HG03442 (cell line): ENCODE results near the gene HBD.
"Not testable (repeated sequence)": the region's sequence is repeated elsewhere in the genome, so short reads cannot be mapped to it uniquely, and the experiment has no call there.

Source experiments
- ATAC-seq: cut with Tn5 transposase; IDR thresholded peaks from one replicate; pipeline ENCODE4 v1.9.1; 2021; ENCODE audit warnings: mild to moderate bottlenecking, moderate library complexity; ENCODE audit not compliant: unreplicated experiment

HBD gene

DNA sequence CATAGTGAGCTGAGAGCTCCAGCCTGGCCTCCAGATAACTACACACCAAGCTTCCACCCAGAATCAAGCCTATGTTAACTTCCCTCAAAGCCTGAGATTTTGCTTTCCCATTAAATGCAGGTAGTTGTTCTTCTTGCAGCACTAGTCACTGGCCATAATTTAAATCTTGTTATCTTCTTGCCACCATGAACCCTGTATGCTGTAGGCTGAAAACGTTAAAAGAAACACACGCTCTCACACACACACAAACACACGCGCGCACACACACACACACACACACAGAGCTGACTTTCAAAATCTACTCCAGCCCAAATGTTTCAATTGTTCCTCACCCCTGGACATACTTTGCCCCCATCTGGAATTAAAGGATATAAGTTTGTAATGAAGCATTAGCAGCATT lies 19.2 kb upstream of the HBD start:
- ATAC-seq, result not testable (repeated sequence)

DNA sequence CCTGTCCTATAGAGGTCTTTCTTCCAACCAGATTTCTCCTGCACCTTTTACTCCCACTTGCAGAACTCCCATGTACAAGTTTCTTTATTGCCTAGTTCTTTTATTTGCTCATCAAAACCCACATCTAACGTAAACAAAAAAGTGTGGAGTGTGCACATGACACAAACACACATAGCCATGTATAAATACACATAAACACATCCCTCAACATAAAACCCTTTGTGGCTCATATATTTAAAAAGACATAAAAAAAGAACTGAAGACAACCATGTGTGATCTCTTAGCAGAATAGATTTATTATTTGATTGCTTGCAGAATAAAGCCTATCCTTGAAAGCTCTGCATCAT lies 18.6 kb upstream of the HBD start:
- no peak for ATAC-seq

DNA sequence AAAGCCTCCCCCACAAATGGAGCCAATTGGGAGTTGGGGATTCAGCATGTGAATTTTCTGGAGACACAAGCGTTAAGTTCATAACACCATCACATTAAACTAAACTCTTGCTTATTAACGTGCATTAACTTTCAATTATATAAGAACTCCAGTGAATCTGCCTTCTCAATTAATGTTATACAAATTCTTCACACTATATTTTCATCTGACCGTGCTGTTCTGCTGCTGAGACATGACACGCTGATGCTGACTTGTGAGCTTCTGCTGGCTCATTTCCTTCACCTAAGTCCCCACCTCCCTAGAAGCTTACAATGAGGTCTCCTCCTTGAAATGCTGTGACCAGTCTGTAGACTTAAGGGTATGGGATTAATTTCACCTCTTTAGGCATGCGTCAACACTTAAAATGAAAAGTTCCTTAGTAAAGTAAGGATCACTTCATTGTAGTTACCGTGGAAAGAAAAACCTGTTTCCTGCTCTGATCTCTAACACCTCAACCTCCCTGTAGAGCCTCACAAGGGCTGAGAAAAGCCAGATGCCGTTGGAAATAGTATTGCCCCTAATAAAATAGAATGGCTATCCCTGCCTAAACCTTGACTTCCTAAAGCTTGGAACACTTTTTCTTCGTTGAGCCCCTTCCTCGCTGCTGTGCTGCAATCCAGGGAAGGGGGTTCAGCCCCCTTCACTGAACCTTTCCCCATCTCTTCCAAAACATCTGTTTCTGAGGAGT lies 18.1 kb upstream of the HBD start:
- ATAC-seq, result no peak

DNA sequence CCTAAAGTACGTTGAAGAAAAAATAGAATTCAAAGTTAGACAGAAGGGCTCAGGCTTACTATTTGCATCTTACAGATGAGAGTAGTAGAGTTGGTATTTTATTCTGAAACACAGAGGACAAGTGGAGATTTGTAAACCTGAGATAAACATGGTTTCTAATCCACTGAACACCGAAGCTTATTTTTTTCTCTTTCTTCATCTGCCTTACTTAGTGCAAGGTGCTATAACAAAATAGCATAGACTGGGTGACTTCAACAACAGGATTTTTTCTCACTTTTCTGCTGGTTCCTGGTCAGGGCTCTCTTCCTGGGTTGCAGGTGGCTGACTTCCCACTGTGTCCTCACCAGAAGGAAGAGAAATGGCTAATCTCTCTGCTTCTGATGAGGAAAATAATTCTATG lies 17.5 kb upstream of the HBD start:
- ATAC-seq, result no peak

DNA sequence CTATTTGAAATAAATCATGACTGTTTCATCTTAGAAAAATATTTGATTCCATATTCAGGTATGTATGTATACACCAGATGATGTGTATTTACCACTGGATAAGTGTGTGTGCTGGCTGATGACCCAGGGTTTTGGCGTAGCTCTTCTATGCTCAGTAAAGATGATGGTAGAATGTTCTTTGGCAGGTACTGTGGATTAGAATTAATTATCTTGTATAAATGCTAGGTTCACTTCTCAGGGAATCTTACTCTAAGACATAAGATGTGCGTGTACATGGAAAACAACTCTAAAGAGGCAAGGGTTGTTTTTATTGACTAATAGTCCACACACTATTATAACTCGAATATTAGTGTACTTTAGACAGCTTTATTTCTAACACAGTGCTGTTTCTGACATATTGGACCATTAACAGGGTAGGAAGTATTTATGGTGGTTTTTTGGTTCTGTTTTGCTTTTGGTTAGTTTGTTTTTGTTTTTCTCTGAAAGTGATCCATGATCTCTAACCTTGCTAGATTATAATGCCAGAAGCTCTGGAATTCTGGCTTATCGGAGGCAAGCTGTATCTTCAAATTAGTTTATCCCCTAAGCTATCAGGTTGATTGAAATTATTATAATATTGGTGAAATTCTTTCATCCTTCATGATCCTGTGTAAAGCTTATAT lies 16.4 kb upstream of the HBD start:
- no peak for ATAC-seq

DNA sequence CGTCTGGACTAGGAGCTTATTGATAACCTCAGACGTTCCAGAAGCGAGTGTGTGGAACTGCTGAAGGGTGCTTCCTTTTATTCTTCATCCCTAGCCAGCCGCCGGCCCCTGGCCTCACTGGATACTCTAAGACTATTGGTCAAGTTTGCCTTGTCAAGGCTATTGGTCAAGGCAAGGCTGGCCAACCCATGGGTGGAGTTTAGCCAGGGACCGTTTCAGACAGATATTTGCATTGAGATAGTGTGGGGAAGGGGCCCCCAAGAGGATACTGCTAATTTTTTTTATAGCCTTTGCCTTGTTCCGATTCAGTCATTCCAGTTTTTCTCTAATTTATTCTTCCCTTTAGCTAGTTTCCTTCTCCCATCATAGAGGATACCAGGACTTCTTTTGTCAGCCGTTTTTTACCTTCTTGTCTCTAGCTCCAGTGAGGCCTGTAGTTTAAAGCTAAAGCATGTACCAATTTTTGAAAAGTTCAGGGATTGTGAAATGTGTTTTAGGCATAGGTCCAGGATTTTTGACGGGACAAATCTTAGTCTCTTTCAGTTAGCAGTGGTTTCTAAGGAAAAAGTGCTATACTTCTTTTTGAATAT lies 15.6 kb upstream of the HBD start, which contains the start of gene HBG1:
TSS of gene HBG1 (minus strand) at position 51 of the 590 bp plus-strand sequence. CDS start 53 bp downstream, outside the sequence.
- ATAC-seq, result not testable (repeated sequence)

DNA sequence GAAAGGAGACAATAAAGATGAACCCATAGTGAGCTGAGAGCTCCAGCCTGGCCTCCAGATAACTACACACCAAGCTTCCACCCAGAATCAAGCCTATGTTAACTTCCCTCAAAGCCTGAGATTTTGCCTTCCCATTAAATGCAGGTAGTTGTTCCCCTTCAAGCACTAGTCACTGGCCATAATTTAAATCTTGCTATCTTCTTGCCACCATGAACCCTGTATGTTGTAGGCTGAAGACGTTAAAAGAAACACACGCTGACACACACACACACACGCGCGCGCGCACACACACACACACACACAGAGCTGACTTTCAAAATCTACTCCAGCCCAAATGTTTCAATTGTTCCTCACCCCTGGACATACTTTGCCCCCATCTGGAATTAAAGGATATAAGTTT lies 14.2 kb upstream of the HBD start:
- ATAC-seq, result not testable (repeated sequence)

DNA sequence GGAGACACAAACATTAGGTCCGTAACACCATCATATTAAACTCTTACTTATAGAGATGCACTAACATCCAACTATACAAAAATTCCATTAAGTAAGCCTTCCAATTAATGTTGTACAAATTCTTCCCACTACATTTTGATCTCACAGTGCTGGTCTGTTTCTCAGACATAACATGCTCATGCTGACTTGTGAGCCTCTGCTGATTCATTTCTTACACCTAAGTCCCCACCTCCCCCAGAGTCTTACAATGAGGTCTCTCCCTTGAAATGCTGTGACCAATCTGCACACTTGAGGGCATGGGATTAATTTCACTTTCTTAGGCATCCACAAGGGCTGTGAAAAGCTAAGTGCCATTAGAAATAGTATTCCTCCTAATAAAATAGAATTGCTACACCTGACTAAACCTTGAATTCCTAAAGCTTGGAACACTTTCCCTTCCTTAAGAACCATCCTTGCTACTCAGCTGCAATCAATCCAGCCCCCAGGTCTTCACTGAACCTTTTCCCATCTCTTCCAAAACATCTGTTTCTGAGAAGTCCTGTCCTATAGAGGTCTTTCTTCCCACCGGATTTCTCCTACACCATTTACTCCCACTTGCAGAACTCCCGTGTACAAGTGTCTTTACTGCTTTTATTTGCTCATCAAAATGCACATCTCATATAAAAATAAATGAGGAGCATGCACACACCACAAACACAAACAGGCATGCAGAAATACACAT lies 13.3 kb upstream of the HBD start:
- no peak for ATAC-seq

DNA sequence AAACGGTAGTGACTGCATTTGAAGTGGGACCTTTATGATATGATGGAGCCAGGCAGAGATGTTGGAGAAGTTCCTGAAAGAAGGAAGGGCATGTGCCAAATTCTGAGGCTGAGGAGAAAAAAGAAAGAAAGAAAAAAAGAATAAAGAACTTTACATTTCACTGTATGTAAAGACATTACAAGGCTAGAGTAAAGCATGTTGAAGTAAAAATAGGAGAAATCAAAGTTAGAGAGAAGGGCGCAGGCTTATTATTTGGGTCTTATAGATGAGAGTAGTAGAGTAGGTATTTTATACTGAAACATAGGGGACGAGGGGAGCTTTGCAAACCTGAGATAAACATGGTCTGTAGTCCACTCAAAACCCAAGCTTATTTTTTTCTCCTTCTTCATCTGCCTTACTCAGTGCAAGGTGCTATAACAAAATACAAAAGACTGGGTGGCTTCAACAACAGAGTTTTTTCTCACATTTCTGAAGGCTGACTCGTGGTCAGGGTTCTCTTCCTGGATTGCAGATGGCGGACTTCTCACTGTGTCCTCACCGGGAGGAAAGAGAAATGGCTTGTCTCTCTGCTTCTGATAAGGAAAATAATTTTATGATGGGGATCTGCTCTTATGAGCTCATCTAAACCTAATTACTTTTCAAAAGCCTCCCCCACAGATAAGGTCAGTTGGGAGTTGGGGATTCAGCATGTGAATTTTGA lies 12.6 kb upstream of the HBD start:
- no peak for ATAC-seq

DNA sequence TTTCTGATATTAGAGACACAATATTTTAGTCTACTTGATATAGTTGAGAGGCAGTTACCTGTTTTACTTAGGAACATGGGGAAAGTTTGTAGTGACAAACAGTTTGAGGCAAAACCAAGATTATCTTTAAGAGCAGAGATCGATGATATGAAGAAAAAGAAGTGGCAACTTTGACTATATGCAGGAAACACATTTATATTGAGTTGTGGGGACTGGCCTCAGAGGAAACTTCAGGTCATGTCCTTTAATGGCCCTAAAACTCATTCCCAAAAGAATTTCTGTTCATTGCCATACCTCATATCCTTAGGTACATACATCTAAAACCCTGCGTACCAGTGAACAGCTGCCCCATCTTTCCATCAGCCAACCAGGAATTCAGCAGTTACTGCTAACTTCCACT lies 10.9 kb upstream of the HBD start:
- ATAC-seq, result no peak

DNA sequence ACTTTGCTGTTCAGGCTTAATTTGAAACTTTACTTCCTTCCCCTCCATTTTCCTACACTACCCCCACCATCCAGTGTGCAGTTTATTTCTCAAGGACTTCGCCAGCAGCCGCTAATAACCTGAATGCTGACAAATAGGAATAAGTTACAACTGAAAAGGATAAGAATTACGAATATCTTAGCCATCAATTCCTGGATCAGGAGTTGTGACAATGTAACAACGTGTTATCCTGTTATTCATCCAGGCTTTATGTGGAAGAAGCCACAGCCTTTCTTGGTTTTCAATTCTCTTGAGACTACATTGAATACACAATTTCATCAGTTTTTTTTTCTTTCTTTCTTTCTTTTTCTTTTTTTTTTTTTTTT lies 9.5 kb upstream of the HBD start:
- no peak for ATAC-seq

DNA sequence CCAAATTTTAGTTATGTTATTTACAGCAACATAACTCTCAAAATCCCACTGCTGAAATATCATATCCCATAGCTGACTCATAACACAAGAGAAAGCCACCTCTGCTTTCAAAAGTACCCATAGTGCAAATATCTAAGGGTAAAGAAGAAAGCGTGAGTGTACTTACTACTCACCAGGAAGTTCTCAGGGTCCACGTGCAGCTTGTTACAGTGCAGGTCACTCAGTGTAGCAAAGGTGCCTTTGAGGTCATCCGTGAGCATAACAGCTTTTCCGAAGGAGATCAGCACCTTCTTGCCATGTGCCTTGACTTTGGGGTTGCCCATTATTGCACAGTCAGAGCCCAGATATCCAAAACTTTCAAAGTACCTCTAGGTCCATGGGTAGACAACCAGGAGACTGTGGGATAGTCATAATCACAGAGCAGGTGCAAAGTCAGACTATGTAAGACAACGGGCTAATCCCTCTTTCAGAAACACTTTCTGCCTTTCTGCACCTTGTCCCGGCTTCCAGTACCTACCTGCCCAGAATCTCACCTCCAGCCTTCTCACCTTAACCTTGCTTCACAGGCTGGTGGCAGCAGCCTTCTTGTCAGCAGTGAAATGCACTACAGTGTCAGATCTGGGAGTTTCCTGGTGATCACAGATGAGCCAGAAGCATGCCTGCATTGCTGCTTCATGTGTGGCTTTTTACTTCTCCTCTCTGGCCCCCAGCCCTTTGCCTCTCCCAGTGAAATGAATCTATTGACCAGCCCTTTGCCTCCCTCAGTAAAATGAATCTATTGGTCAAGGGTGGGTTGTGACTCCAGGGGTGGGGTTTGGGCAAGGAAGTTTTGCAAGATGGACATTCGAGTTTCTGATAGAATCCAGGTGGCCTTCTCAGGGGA lies 8.9 kb upstream of the HBD start:
- peak; percentile 67 for ATAC-seq

DNA sequence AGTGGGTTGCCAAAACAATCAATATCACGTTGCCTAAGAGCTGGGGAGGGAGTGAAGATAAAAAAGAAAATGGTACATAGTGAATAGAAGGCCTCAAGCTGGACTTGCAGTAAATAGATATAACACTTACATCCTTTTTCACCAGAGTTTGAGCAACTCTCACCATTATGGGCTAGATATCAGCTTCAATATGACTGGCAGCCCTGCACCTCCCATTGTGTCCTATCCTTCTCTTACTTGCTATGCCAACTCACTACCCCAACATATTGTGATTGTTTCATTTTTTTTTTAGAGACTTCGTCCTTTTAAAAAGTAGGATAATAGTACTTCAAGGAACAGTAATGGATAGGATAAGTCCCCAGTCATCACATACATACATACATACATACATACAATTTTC lies 7.9 kb upstream of the HBD start:
- ATAC-seq, result no peak

DNA sequence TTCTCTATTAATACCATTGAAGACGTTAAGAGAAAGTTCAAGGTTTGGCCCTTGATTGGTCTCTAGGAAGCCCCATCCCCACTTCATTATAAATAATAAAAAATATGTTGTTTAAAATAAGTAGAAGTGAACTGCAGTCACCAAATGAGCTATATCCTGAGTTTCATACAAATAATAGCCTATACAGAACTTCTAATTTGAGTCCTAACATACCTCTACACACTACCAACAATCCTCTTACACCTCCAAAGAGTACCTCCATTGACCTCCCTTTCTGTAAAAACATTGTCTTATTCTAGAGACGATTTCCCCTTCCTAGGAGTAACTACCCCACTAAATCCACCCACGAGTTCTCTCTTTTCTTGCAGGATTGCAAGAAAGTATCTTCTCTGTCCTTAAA lies 7.2 kb upstream of the HBD start:
- no peak for ATAC-seq

DNA sequence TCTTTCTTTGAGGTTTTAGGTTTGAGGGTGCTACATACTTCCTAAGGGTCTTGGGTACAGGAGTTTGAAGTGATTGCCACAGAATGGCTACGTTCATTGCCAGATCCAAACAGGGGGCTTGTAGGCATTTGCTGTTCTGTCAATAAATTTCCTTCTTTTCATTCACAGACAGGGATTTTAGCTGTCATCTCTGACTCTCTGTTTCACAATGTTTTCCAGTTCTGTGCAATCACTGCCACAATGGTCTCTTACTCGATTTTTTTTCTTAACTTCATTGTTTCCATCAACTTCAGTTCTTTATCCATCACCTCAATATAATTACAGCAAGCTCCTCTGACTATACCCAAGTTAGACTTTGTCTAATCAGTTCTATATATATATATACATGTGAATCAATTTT lies 6.2 kb upstream of the HBD start:
- no peak for ATAC-seq

DNA sequence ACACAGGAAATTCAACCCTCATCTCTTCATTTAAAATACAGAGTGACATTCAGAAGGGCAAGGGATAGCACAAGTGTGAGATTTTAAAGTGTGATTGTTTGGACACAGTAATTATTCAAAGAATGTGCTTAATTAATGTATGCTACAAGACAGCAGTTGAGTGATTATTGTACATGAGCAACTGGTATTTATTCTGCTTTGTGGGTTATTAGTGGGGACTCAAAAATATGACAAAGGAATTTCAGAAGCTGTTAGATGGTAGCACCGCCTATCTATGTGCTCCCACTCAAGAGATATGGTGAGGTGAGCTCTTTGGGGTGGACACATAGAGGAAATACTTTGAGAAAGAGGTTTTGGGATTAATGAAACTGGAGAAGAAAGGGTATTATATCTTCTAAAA lies 5.8 kb upstream of the HBD start:
- no peak for ATAC-seq

DNA sequence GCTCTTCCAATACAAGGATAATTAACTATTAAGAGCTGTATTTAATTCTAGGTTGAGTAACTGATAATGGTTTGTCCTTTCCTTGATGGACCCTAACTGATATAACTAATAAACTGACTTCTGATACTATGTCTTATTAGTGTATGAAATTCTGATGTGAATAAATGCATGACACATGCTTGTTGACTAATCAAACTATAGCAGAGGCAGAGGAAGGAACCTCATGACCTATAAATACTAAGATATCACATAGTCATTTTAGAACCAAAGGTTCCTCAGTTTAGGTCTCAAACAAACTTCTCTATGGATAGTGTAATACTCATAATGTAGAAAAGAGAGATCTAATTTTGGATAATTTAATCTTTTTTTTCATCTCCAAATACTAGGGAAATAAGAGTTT lies 4.8 kb upstream of the HBD start:
- ATAC-seq, result no peak

DNA sequence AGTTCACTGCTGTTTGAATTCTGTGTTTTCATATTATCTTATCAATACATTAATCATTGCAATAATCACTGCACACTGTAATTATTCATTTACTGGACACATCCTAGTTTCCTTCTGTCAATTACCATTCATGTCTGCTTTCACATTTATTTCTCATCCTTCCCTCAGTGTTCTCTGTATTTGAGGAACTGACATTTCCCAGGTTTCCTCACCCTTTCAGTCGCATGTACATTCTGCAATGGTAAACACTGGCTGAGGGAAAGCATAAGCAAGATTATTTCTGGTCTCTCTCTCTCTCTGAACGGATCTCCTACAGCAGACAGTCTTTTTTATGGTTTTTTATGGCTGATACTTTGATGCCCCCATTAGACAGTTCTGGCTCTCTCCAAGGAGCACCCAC lies 4.2 kb upstream of the HBD start:
- no peak for ATAC-seq

DNA sequence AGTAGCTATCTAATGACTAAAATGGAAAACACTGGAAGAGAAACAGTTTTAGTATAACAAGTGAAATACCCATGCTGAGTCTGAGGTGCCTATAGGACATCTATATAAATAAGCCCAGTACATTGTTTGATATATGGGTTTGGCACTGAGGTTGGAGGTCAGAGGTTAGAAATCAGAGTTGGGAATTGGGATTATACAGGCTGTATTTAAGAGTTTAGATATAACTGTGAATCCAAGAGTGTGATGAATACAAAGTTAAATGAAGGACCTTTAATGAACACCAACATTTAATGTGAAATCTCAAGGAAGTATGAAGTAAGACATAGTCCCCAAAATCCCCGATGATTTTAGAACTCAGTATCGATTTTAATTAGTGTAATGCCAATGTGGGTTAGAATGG lies 3.1 kb upstream of the HBD start:
- ATAC-seq, result no peak

DNA sequence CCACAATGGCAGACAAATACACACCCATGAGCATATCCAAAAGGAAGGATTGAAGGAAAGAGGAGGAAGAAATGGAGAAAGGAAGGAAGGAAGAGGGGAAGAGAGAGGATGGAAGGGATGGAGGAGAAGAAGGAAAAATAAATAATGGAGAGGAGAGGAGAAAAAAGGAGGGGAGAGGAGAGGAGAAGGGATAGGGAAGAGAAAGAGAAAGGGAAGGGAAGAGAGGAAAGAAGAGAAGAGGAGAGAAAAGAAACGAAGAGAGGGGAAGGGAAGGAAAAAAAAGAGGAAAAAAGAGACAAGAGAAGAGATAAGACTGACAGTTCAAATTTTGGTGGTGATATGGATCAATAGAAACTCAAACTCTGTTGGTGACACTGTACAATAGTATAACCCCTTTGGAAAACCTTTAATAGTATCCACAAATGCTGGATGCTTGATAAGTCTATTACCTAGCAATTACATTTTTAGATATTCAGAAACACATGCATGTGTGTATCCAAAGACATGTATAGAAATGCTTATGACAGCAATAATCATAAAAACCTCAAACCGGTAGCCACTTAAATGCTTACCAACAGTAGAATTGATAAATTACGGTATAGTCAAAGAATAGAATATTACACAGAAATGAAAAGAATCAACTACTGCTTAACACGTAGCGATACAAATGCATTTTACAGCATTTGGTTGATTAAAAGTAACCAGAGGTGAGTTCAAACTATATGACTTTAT lies 1.2 kb upstream of the HBD start:
- no peak for ATAC-seq
